ENCODE data around the gene MT1G.

DNA sequence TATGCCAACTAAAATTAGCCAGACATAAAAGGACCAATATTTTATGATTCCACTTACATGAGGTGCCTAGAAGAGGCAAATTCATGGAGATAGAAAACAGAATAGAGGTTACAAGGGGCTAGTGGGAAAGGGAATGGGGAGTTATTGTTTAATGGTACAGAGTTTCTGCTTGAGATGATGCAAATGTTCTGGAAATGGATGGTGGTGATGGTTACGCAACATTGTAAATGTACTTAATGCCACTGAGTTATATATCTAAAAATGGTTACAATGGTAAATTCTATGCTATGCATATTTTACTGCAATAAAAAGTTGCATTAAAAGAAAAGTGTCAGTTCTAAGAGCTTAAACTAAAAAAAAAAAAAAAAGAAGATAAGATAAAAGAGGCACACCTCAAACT lies 32.3 kb upstream of the MT1G start:
- no peak for TF ChIP-seq MAFF (IDR thresholded peaks at IDR 0.05; ENCODE audit: low read length)
- TF ChIP-seq, protein P1, sequence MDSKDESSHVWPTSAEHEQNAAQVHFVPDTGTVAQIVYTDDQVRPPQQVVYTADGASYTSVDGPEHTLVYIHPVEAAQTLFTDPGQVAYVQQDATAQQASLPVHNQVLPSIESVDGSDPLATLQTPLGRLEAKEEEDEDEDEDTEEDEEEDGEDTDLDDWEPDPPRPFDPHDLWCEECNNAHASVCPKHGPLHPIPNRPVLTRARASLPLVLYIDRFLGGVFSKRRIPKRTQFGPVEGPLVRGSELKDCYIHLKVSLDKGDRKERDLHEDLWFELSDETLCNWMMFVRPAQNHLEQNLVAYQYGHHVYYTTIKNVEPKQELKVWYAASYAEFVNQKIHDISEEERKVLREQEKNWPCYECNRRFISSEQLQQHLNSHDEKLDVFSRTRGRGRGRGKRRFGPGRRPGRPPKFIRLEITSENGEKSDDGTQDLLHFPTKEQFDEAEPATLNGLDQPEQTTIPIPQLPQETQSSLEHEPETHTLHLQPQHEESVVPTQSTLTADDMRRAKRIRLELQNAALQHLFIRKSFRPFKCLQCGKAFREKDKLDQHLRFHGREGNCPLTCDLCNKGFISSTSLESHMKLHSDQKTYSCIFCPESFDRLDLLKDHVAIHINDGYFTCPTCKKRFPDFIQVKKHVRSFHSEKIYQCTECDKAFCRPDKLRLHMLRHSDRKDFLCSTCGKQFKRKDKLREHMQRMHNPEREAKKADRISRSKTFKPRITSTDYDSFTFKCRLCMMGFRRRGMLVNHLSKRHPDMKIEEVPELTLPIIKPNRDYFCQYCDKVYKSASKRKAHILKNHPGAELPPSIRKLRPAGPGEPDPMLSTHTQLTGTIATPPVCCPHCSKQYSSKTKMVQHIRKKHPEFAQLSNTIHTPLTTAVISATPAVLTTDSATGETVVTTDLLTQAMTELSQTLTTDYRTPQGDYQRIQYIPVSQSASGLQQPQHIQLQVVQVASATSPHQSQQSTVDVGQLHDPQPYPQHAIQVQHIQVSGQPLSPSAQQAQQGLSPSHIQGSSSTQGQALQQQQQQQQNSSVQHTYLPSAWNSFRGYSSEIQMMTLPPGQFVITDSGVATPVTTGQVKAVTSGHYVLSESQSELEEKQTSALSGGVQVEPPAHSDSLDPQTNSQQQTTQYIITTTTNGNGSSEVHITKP (IDR thresholded peaks at IDR 0.05; ENCODE audit: partially characterized antibody): no peak
- TF ChIP-seq, protein P2, sequence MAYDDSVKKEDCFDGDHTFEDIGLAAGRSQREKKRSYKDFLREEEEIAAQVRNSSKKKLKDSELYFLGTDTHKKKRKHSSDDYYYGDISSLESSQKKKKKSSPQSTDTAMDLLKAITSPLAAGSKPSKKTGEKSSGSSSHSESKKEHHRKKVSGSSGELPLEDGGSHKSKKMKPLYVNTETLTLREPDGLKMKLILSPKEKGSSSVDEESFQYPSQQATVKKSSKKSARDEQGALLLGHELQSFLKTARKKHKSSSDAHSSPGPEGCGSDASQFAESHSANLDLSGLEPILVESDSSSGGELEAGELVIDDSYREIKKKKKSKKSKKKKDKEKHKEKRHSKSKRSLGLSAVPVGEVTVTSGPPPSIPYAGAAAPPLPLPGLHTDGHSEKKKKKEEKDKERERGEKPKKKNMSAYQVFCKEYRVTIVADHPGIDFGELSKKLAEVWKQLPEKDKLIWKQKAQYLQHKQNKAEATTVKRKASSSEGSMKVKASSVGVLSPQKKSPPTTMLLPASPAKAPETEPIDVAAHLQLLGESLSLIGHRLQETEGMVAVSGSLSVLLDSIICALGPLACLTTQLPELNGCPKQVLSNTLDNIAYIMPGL (CRISPR knock-in tag; IDR thresholded peaks at IDR 0.05): no peak
- TF ChIP-seq, protein P3, sequence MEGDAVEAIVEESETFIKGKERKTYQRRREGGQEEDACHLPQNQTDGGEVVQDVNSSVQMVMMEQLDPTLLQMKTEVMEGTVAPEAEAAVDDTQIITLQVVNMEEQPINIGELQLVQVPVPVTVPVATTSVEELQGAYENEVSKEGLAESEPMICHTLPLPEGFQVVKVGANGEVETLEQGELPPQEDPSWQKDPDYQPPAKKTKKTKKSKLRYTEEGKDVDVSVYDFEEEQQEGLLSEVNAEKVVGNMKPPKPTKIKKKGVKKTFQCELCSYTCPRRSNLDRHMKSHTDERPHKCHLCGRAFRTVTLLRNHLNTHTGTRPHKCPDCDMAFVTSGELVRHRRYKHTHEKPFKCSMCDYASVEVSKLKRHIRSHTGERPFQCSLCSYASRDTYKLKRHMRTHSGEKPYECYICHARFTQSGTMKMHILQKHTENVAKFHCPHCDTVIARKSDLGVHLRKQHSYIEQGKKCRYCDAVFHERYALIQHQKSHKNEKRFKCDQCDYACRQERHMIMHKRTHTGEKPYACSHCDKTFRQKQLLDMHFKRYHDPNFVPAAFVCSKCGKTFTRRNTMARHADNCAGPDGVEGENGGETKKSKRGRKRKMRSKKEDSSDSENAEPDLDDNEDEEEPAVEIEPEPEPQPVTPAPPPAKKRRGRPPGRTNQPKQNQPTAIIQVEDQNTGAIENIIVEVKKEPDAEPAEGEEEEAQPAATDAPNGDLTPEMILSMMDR (IDR thresholded peaks at IDR 0.05 in 2 of 3, conservative IDR thresholded peaks at IDR 0.05 in 1 of 3; ENCODE audit: insufficient read depth in 2 of 3, low read depth in 1 of 3, low read length in 3 of 3): no peak
- TF ChIP-seq EZH2 (IDR thresholded peaks at IDR 0.05; ENCODE audit: borderline replicate concordance, low read depth, low read length): no peak
- TF ChIP-seq CBFB (CRISPR knock-in tag; IDR thresholded peaks at IDR 0.05): no peak

Data from K562 (cell line).